CD14-positive monocyte (primary cell): ENCODE measurements around the gene ADAMTS17. TPM values are rescaled to one million over a fixed set of nuclear protein-coding genes. Genes with fewer than 3 reads are reported as not detected.

Experiments
- DNase-seq, 3 donors: peaks; one replicate each; pipeline ENCODE4 v3.0.0-alpha.2; 2011 to 2022
- H2AFZ ChIP-seq: 2 replicates; pipeline ENCODE4 v1.6.0; 2012; ENCODE audit warnings: mild to moderate bottlenecking, low read depth, low read length, inconsistent platforms; ENCODE audit not compliant: insufficient read depth, poor library complexity, severe bottlenecking
- H3K27ac ChIP-seq, 2 donors: 1 replicate in 1 of 2; 2 replicates in 1 of 2; pipeline ENCODE4 v1.5.1; 2012 to 2013; ENCODE audit warnings: low read length in 2 of 2, control low read depth in 1 of 2, inconsistent platforms in 1 of 2, low read depth in 1 of 2, mild to moderate bottlenecking in 1 of 2
- H3K27me3 ChIP-seq, 2 donors: one replicate each; pipeline versions ENCODE4 v1.6.0 to v1.6.1; 2011 to 2013; ENCODE audit warnings: low read length in 2 of 2; ENCODE audit not compliant: control insufficient read depth in 2 of 2, insufficient read depth in 2 of 2
- H3K36me3 ChIP-seq, 2 donors: replicated peaks in 1 of 2; 1 replicate in 1 of 2; 2 replicates in 1 of 2; pipeline versions ENCODE4 v1.5.1 to v1.6.1; 2012 to 2013; ENCODE audit warnings: low read length in 2 of 2, control low read depth in 1 of 2, inconsistent platforms in 1 of 2, mild to moderate bottlenecking in 1 of 2; ENCODE audit not compliant: insufficient read depth in 2 of 2, control insufficient read depth in 1 of 2
- H3K4me1 ChIP-seq, 2 donors: 1 replicate in 1 of 2; 2 replicates in 1 of 2; pipeline versions ENCODE4 v1.5.1 to v1.6.1; 2012 to 2013; ENCODE audit warnings: low read length in 2 of 2, control low read depth in 1 of 2, inconsistent platforms in 1 of 2, mild to moderate bottlenecking in 1 of 2, moderate library complexity in 1 of 2; ENCODE audit not compliant: insufficient read depth in 2 of 2, control insufficient read depth in 1 of 2
- H3K4me2 ChIP-seq: replicated peaks from 2 replicates; pipeline ENCODE3; 2012; ENCODE audit warnings: low read length, moderate library complexity, mild to moderate bottlenecking; ENCODE audit not compliant: poor library complexity, severe bottlenecking; ENCODE audit errors: extremely low read depth
- H3K4me3 ChIP-seq, 3 experiments: fragments of 200-600 bp in 1 of 3; sonication (generic) in 1 of 3; replicated peaks in 1 of 3; 1 replicate in 2 of 3; 2 replicates in 1 of 3; pipeline ENCODE4 v1.5.1; 2011 to 2013; ENCODE audit warnings: low read length in 3 of 3, mild to moderate bottlenecking in 3 of 3, control low read depth in 2 of 3, low read depth in 2 of 3, inconsistent platforms in 1 of 3, moderate library complexity in 1 of 3
- H3K79me2 ChIP-seq: 2 replicates; pipeline ENCODE4 v1.6.0; 2012; ENCODE audit warnings: mild to moderate bottlenecking, control low read depth, inconsistent platforms, low read length, moderate library complexity; ENCODE audit not compliant: insufficient read depth
- H3K9ac ChIP-seq: 2 replicates; pipeline ENCODE4 v1.6.0; 2017; ENCODE audit warnings: low read length, mild to moderate bottlenecking; ENCODE audit not compliant: insufficient read depth, poor library complexity, severe bottlenecking
- H3K9me3 ChIP-seq, 2 donors: replicated peaks in 1 of 2; 1 replicate in 1 of 2; 2 replicates in 1 of 2; pipeline versions ENCODE4 v1.5.1 to v1.6.1; 2012 to 2013; ENCODE audit warnings: low read length in 2 of 2, control low read depth in 1 of 2; ENCODE audit not compliant: control insufficient read depth in 1 of 2, insufficient read depth in 1 of 2
- H4K20me1 ChIP-seq: 2 replicates; pipeline ENCODE4 v1.6.0; 2012; ENCODE audit warnings: mild to moderate bottlenecking, low read length, control low read depth, moderate library complexity; ENCODE audit not compliant: insufficient read depth
- H3K27ac Mint-ChIP-seq, 7 donors: one replicate each; pipeline ENCODE4 v1.8.0; 2020; ENCODE audit warnings: mild to moderate bottlenecking in 7 of 7, mixed read lengths in 7 of 7, moderate library complexity in 6 of 7, inconsistent platforms in 2 of 7
- H3K27me3 Mint-ChIP-seq, 3 donors: one replicate each; pipeline ENCODE4 v1.8.0; 2021 to 2022; ENCODE audit warnings: low read depth in 3 of 3, mild to moderate bottlenecking in 3 of 3, mixed read lengths in 3 of 3, moderate library complexity in 3 of 3, inconsistent platforms in 1 of 3
- H3K36me3 Mint-ChIP-seq, 2 donors: one replicate each; pipeline ENCODE4 v1.8.0; 2020; ENCODE audit warnings: mixed read lengths in 2 of 2, inconsistent platforms in 1 of 2, mild to moderate bottlenecking in 1 of 2
- H3K4me1 Mint-ChIP-seq: one replicate; pipeline ENCODE4 v1.8.0; 2020; ENCODE audit warnings: mild to moderate bottlenecking, mixed read lengths
- H3K4me3 Mint-ChIP-seq, 2 donors: one replicate each; pipeline ENCODE4 v1.8.0; 2020; ENCODE audit warnings: mild to moderate bottlenecking in 2 of 2, mixed read lengths in 2 of 2, moderate library complexity in 1 of 2
- H3K9me3 Mint-ChIP-seq, 7 donors: one replicate each; pipeline ENCODE4 v1.8.0; 2020 to 2022; ENCODE audit warnings: mixed read lengths in 7 of 7, mild to moderate bottlenecking in 6 of 7, moderate library complexity in 6 of 7, inconsistent platforms in 2 of 7
- WGBS: methylation state at CpG from one replicate; pipeline ENCODE4 v1.1.5; 2013; ENCODE audit warnings: missing lambda C conversion rate; ENCODE audit not compliant: insufficient coverage; 5-methylcytosine and 5-hydroxymethylcytosine counted together
- intact Hi-C, 2 donors: fragments of 100-400 bp; cut with micrococcal nuclease; formaldehyde crosslinking; loops; one replicate each; pipeline versions ENCODE4 v1.15.0 to v1.15.1; 2023
- polyA plus RNA-seq, 3 donors: library from polyadenylated mRNA; depleted of rRNA in 1 of 3; unstranded in 2 of 3; stranded (reverse) in 1 of 3; fragments of 300-500 nt in 2 of 3; fragments of >200 nt in 1 of 3; fragmentation: Illumina TruSeq in 2 of 3; gene quantifications; 1 replicate in 2 of 3; 2 replicates in 1 of 3; pipeline ENCODE4 v1.2.3, GENCODE V29; 2012 to 2021
- TF ChIP-seq, protein P1 (sequence below): fragments of 200-600 bp; IDR thresholded peaks from one replicate; pipeline ENCODE4 v1.8.0; 2022; ENCODE audit warnings: antibody characterized with exemption, mild to moderate bottlenecking

ADAMTS17 gene
- polyA plus RNA-seq, 3 donors: 0.03 to 0.25 TPM; not detected in 1

DNA sequence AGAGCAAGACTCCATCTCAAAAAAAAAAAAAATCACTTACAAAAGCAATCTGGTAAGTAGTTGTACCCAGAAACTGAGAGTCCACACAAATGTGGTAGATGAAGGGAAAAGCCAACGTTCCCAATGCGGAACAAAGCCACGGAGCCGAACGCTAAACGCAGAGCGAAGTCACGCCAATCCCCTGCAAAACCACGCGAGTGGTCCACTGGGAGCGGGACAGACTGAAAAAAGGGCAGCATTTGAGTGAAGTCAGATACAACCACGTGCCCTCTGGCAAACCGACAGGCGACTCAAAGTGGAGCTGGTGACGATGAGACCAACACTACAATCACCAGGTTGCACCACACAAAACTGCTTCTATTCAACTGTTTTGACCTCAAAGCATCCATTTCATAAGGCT lies 362.4 kb downstream of the ADAMTS17 start:
- intact Hi-C loops: no loop called here
- H3K27me3 ChIP-seq: peaks cover 5 to 27% of the 10 kb centered on the region in 2 donors
- H3K4me1 Mint-ChIP-seq: no peaks in the 10 kb centered on the region
- no peak overlapping the region for H3K4me2 ChIP-seq
- H3K27ac ChIP-seq: no peak overlapping the region
- H3K9me3 ChIP-seq: no peaks in the 10 kb centered on the region
- DNase-seq: no peak
- 96% methylated on average over 15 of the region's 15 CpGs for WGBS
- TF ChIP-seq, protein P1, sequence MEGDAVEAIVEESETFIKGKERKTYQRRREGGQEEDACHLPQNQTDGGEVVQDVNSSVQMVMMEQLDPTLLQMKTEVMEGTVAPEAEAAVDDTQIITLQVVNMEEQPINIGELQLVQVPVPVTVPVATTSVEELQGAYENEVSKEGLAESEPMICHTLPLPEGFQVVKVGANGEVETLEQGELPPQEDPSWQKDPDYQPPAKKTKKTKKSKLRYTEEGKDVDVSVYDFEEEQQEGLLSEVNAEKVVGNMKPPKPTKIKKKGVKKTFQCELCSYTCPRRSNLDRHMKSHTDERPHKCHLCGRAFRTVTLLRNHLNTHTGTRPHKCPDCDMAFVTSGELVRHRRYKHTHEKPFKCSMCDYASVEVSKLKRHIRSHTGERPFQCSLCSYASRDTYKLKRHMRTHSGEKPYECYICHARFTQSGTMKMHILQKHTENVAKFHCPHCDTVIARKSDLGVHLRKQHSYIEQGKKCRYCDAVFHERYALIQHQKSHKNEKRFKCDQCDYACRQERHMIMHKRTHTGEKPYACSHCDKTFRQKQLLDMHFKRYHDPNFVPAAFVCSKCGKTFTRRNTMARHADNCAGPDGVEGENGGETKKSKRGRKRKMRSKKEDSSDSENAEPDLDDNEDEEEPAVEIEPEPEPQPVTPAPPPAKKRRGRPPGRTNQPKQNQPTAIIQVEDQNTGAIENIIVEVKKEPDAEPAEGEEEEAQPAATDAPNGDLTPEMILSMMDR: no peak
- H3K36me3 ChIP-seq: no peaks in the 10 kb centered on the region
- peak overlapping the region in 1 of 7 donors; percentile 45 for H3K27ac Mint-ChIP-seq
- peaks cover 22 to 31% (median 30%) of the 10 kb centered on the region in 3 donors for H3K27me3 Mint-ChIP-seq
- H3K79me2 ChIP-seq: no peaks in the 10 kb centered on the region
- peaks cover 0 to 5% (median 0%) of the 10 kb centered on the region in 7 donors for H3K9me3 Mint-ChIP-seq
- H3K4me3 Mint-ChIP-seq: no peak overlapping the region
- no peak overlapping the region for H3K9ac ChIP-seq
- no peak overlapping the region for H2AFZ ChIP-seq
- H3K36me3 Mint-ChIP-seq: no peaks in the 10 kb centered on the region
- no peaks in the 10 kb centered on the region for H4K20me1 ChIP-seq
- H3K4me3 ChIP-seq: no peak overlapping the region
- no peaks in the 10 kb centered on the region for H3K4me1 ChIP-seq

DNA sequence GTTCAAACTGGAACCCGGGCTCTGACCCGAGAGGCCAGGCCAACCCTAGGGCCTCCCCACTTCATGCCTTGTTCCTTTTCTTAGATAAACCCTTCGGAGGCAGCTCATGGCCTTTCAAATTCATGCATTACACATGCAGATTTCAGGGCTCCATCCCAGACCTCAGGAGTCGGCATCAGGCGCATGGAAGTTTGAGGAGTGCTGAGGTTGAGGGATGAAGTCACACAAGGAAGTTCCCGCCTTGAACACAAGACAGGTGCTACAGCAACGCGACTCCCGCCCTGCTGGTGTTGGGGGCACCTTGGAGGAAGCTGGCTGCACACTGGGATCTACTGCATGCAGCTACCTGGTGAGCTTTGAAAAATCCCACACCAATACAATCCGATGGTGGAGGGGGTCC lies 363.3 kb downstream of the ADAMTS17 start:
- Histone ChIP-seq H3K36me3 (no peaks in the 10 kb centered on the region), H3K4me1 (no peaks in the 10 kb centered on the region), H2AFZ (no peak overlapping the region), H3K27ac (no peak overlapping the region), H3K27me3 (peaks cover 2 to 18% of the 10 kb centered on the region in 2 donors), H3K9me3 (no peaks in the 10 kb centered on the region), H3K4me3 (no peak overlapping the region), H3K9ac (no peak overlapping the region), H4K20me1 (no peaks in the 10 kb centered on the region), H3K4me2 (no peak overlapping the region), H3K79me2 (no peaks in the 10 kb centered on the region)
- 98% methylated on average over 6 of the region's 10 CpGs for WGBS
- Mint-ChIP-seq H3K9me3 (peaks cover 0 to 3% (median 0%) of the 10 kb centered on the region in 7 donors), H3K27ac (no peak overlapping the region), H3K36me3 (no peaks in the 10 kb centered on the region), H3K4me1 (no peaks in the 10 kb centered on the region), H3K4me3 (no peak overlapping the region), H3K27me3 (peaks cover 14 to 22% (median 20%) of the 10 kb centered on the region in 3 donors)
- no peak for DNase-seq
- TF ChIP-seq, protein P1: no peak
- intact Hi-C loops: no loop called here
